ENCODE results near the gene HMSD. TPM values are rescaled to one million over a fixed set of nuclear protein-coding genes. Genes with fewer than 3 reads are reported as not detected.

Gene HMSD
- total and polyA plus RNA-seq, 2 of the 13 experiments (the other 11 are each of a cell fraction or from before 2014, with no cell fraction given): not detected

GRCh38 chr18:63936156-63936931 is 12.8 kb upstream of the HMSD start (continued):
- TF ChIP-seq SOX6 (IDR thresholded peaks at IDR 0.05) (no peak), SOX6 (CRISPR knock-in tag; IDR thresholded peaks at IDR 0.05) (peak; percentile 13; the same call in 1 of the 2 replicates), KDM2A (CRISPR knock-in tag; IDR thresholded peaks at IDR 0.05; ENCODE audit: borderline replicate concordance, low read depth) (peak; percentile 79; the same call in 1 of the 2 replicates), ZNF264 (CRISPR knock-in tag; IDR thresholded peaks at IDR 0.05) (no peak), THYN1 (CRISPR knock-in tag; IDR thresholded peaks at IDR 0.05; ENCODE audit: borderline replicate concordance, low read depth) (no peak), MAX (IDR thresholded peaks at IDR 0.05) (peak; percentile 24; the same call in 1 of the 2 replicates), ZNF607 (CRISPR knock-in tag; IDR thresholded peaks at IDR 0.05; ENCODE audit: borderline replicate concordance) (no peak), GABPB1 (CRISPR knock-in tag; IDR thresholded peaks at IDR 0.05) (peak; percentile 80), ZNF687 (CRISPR knock-in tag; IDR thresholded peaks at IDR 0.05) (peak; percentile 49), FOXK1 (CRISPR knock-in tag; IDR thresholded peaks at IDR 0.05; ENCODE audit: borderline replicate concordance, low read depth) (no peak), HOMEZ (CRISPR knock-in tag; IDR thresholded peaks at IDR 0.05; ENCODE audit: low read depth) (no peak), FLYWCH1 (CRISPR knock-in tag; IDR thresholded peaks at IDR 0.05) (no peak), PAWR (CRISPR knock-in tag; IDR thresholded peaks at IDR 0.05; ENCODE audit: borderline replicate concordance) (no peak), TMF1 (CRISPR knock-in tag; IDR thresholded peaks at IDR 0.05; ENCODE audit: low read depth) (no peak), GPBP1L1 (CRISPR knock-in tag; IDR thresholded peaks at IDR 0.05) (no peak), ZNF275 (CRISPR knock-in tag; IDR thresholded peaks at IDR 0.05; ENCODE audit: borderline replicate concordance) (no peak), SALL1 (CRISPR knock-in tag; IDR thresholded peaks at IDR 0.05) (0 out of 2 replicates have a peak, but pooled peaks have one; percentile 19), GABPA (IDR thresholded peaks at IDR 0.05; ENCODE audit: low read depth, low read length) (peak; percentile 27; the same call in 1 of the 2 replicates), GABPA (CRISPR knock-in tag; IDR thresholded peaks at IDR 0.05; ENCODE audit: low read depth) (peak; percentile 47; the same call in 1 of the 2 replicates), HDAC6 (IDR thresholded peaks at IDR 0.05; ENCODE audit: low read depth, low read length) (no peak), ZNF761 (CRISPR knock-in tag; conservative IDR thresholded peaks at IDR 0.05) (no peak)
